GM12872 (cell line): ENCODE data around the gene SRRM4.

ENCODE experiments used
- TF ChIP-seq, protein P1 (sequence below): IDR thresholded peaks from 3 replicates; pipeline ENCODE4 v1.5.1; 2011; ENCODE audit warnings: low read depth, mild to moderate bottlenecking, low read length, moderate library complexity; ENCODE audit not compliant: insufficient read depth

The SRRM4 gene

GRCh38 chr12:119090276-119090675, 108.9 kb downstream of the SRRM4 start:
- TF ChIP-seq, protein P1, sequence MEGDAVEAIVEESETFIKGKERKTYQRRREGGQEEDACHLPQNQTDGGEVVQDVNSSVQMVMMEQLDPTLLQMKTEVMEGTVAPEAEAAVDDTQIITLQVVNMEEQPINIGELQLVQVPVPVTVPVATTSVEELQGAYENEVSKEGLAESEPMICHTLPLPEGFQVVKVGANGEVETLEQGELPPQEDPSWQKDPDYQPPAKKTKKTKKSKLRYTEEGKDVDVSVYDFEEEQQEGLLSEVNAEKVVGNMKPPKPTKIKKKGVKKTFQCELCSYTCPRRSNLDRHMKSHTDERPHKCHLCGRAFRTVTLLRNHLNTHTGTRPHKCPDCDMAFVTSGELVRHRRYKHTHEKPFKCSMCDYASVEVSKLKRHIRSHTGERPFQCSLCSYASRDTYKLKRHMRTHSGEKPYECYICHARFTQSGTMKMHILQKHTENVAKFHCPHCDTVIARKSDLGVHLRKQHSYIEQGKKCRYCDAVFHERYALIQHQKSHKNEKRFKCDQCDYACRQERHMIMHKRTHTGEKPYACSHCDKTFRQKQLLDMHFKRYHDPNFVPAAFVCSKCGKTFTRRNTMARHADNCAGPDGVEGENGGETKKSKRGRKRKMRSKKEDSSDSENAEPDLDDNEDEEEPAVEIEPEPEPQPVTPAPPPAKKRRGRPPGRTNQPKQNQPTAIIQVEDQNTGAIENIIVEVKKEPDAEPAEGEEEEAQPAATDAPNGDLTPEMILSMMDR, result no peak

DNA sequence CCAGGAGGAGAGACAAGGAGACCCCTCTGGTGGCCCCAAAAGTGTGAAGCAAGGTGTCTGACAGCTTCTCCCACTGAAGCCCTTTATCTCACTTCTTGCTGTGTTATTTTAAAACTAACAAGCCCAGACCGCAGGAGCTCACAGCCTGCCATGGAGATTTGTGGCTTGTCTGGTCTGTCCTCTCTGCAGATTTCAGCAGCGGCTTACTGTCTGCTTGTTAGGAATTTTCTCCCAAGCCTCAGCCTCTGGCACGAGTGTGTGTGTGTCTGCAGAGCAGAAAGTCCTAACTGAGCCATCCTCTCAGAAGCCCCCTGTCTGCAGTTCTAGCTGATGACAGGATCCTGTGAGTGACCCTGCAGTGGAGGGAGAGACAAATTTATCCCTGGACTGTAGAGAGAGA, 109.5 kb downstream of the SRRM4 start:
- TF ChIP-seq, protein P1, result no peak

- TF ChIP-seq, protein P1, result no peak
Observed at GRCh38 chr12:119096429-119097202, 115.3 kb downstream of the SRRM4 start.

DNA sequence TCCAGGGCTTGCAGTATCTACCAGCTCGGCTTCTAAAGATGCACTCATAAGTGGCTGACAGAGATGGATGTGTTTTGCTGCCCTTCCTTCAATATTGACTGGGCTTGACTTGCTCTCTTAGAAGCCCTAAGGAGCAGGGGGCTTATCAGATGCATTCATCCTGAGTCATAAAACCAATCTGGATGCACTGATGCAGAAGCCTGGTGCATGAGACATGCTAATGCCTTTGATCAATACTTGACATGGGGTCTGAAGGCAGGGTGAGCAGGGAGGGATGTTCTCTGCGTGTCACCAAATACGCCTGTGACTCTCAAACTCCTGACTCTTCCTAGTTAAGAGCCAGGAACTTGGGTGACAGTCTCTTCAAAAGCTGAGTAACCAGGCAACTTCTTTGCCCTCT, 119.6 kb downstream of the SRRM4 start:
- TF ChIP-seq, protein P1, result no peak

DNA sequence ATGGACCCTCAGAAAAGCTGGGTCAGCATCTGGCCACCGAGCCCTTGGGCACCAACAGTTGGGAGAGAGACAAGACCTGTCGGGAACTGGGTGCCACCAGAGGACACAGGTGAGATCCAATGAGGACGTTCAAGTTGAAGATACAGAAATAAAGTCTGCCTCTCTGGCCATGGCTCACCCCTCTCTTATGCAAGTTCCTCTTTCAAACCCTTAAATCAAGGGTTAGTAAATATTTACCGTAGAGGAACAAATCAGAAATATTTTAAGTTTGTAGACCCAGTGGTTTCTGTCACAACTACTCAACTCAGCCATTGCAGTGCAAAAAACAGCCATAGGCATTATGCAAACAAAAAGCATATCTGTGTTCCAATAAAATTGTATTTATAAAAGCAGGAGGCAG, 120.9 kb downstream of the SRRM4 start:
- TF ChIP-seq, protein P1, result no peak

DNA sequence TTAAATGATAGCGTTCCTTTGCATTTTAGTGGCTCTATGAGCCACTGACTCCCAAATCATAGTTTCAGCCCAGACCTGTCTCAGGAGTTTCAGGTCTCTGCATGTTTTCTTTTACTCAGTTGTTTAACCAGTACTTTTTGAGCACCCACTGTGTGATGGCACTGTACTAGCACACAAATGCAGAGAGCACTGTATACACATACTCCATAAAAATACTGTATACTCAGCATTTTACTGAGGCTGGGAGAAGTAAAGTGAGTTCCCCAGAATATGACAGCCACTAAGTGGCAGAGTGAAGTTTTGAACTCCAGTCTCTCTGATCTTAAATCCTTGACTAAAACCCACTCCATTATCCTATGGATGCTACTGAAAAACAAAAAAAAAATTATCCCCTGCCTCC, 121.4 kb downstream of the SRRM4 start:
- TF ChIP-seq, protein P1, result no peak

GRCh38 chr12:119113496-119113986, 132.2 kb downstream of the SRRM4 start:
- TF ChIP-seq, protein P1, result no peak
